ENCODE measurements around the gene FOXP1. TPM values are rescaled to one million over a fixed set of nuclear protein-coding genes. Genes with fewer than 3 reads are reported as not detected.

FOXP1 gene
- total and polyA plus RNA-seq, 4 donors, result 4.9 to 35.4 (median 32.0) TPM

DNA sequence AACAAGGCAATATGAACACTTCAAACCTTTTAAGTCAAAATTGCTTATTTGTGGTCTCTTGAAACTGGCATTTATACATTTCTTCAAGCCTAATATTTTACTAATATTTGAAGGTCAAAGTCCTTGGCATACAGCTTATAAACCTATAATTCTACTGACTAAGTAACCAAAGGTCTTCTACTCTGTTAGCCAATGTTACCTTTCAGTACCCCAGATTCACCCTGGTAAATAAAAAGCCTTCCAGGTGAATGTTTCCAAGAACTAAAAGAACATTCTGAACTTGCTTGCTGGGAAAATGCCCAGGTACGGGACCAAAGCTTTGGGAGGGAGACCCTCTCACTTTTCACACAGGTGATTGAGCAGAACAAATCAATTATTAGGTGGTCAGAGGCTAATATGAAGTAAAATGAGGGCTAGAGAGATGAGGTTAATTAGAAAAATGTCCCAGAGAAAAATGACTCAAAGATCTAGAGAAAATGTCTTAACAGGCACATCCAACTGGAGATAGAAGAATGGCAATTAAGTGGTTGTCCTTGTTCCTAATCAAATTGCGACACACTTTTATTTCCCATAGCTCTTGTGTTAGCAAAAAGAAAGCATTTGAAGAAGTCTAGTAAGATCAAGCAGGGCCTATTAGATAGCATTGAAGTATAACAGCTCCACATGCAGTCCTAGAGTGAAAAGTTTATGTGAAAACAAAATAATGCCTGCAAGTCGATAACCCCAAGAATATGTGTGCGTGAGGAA is 232.0 kb downstream of the FOXP1 start:
- Histone ChIP-seq H3K4me1 (ENCODE audit: control insufficient read depth in 4 of 4, insufficient read depth in 4 of 4, low read length in 3 of 4) (peaks cover 0 to 10% (median 5%) of the 10 kb centered on the region in 4 donors), H3K9me3 (ENCODE audit: control insufficient read depth in 4 of 4, low read length in 3 of 4) (no peaks in the 10 kb centered on the region), H3K4me3 (ENCODE audit: low read depth in 1 of 3, low read length in 3 of 3) (no peak overlapping the region), H3K9ac (ENCODE audit: low read depth in 1 of 2, low read length in 2 of 2) (no peak overlapping the region), H3K27me3 (ENCODE audit: control insufficient read depth in 4 of 4, insufficient read depth in 4 of 4, low read length in 3 of 4) (no peaks in the 10 kb centered on the region), H3K36me3 (ENCODE audit: control insufficient read depth in 4 of 4, insufficient read depth in 3 of 4, low read depth in 1 of 4, low read length in 3 of 4) (peaks cover 0 to 5% (median 1%) of the 10 kb centered on the region in 4 donors), H3K27ac (ENCODE audit: low read depth in 1 of 2, low read length in 2 of 2) (no peak overlapping the region)
- no peak for DNase-seq (ENCODE audit: low spot score)
- TF ChIP-seq CTCF (IDR thresholded peaks at IDR 0.05; ENCODE audit: low read depth, low read length, missing input control) (no peak), TAF1 (conservative IDR thresholded peaks at IDR 0.05) (no peak), HNF4A (conservative IDR thresholded peaks at IDR 0.05) (peak; percentile 11 to 20)
- WGBS, result 79% methylated on average over 4 of the region's 4 CpGs

DNA sequence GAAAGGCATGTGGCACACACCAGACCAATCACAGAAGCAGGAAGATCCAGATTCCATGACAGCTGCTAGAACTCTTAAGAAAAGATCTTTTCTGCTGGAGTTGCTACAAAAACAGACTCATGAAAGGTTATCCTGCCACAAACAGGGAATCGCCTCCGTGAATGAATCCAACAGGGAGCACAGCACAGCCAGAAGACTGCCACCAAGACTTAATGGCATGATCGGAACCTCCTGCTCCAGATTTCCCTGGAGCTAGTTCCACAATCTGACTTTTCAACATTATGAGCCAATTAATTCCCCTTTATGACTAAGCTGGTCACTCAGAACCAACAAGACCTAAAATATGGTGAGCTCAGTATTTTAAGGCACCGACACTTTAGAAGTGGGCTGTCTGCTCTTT is 232.5 kb downstream of the FOXP1 start:
- no peak for TF ChIP-seq JUND (IDR thresholded peaks at IDR 0.05)
- no peak for TF ChIP-seq SP1 (IDR thresholded peaks at IDR 0.05)
- TF ChIP-seq YY1 (IDR thresholded peaks at IDR 0.05), result no peak
- no peak for TF ChIP-seq RXRA (IDR thresholded peaks at IDR 0.05)
- no peak for TF ChIP-seq REST (IDR thresholded peaks at IDR 0.05)
- TF ChIP-seq HNF4G (IDR thresholded peaks at IDR 0.05), result no peak
- TF ChIP-seq, protein P1, sequence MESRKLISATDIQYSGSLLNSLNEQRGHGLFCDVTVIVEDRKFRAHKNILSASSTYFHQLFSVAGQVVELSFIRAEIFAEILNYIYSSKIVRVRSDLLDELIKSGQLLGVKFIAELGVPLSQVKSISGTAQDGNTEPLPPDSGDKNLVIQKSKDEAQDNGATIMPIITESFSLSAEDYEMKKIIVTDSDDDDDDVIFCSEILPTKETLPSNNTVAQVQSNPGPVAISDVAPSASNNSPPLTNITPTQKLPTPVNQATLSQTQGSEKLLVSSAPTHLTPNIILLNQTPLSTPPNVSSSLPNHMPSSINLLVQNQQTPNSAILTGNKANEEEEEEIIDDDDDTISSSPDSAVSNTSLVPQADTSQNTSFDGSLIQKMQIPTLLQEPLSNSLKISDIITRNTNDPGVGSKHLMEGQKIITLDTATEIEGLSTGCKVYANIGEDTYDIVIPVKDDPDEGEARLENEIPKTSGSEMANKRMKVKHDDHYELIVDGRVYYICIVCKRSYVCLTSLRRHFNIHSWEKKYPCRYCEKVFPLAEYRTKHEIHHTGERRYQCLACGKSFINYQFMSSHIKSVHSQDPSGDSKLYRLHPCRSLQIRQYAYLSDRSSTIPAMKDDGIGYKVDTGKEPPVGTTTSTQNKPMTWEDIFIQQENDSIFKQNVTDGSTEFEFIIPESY (IDR thresholded peaks at IDR 0.05), result no peak
- TF ChIP-seq, protein P2, sequence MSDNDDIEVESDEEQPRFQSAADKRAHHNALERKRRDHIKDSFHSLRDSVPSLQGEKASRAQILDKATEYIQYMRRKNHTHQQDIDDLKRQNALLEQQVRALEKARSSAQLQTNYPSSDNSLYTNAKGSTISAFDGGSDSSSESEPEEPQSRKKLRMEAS (IDR thresholded peaks at IDR 0.05), result no peak
- TF ChIP-seq FOXA2 (IDR thresholded peaks at IDR 0.05), result no peak
- TF ChIP-seq ATF3 (IDR thresholded peaks at IDR 0.05), result no peak
- no peak for TF ChIP-seq RAD21 (IDR thresholded peaks at IDR 0.05)
- TF ChIP-seq FOXA1 (IDR thresholded peaks at IDR 0.05), result no peak
- TF ChIP-seq EGR1 (IDR thresholded peaks at IDR 0.05; ENCODE audit: low read depth in 2 of 2), result no peak
- TF ChIP-seq NR2F2 (IDR thresholded peaks at IDR 0.05), result no peak
- TF ChIP-seq TAF1 (conservative IDR thresholded peaks at IDR 0.05), result no peak
- no peak for TF ChIP-seq CTCF (IDR thresholded peaks at IDR 0.05; ENCODE audit: low read depth, low read length, missing input control)
- TF ChIP-seq GABPA (IDR thresholded peaks at IDR 0.05 in 1 of 2, conservative IDR thresholded peaks at IDR 0.05 in 1 of 2), result no peak
- no peak for TF ChIP-seq HNF4A (conservative IDR thresholded peaks at IDR 0.05)
- Histone ChIP-seq H3K9me3 (ENCODE audit: control insufficient read depth in 4 of 4, low read length in 3 of 4) (no peaks in the 10 kb centered on the region), H3K9ac (ENCODE audit: low read depth in 1 of 2, low read length in 2 of 2) (no peak overlapping the region), H3K36me3 (ENCODE audit: control insufficient read depth in 4 of 4, insufficient read depth in 3 of 4, low read depth in 1 of 4, low read length in 3 of 4) (peaks cover 0 to 5% (median 1%) of the 10 kb centered on the region in 4 donors), H3K4me1 (ENCODE audit: control insufficient read depth in 4 of 4, insufficient read depth in 4 of 4, low read length in 3 of 4) (peaks cover 0 to 10% (median 5%) of the 10 kb centered on the region in 4 donors), H3K4me3 (ENCODE audit: low read depth in 1 of 3, low read length in 3 of 3) (no peak overlapping the region), H3K27me3 (ENCODE audit: control insufficient read depth in 4 of 4, insufficient read depth in 4 of 4, low read length in 3 of 4) (no peaks in the 10 kb centered on the region), H3K27ac (ENCODE audit: low read depth in 1 of 2, low read length in 2 of 2) (no peak overlapping the region)
- DNase-seq (ENCODE audit: low spot score), result no peak
- WGBS, result 95% methylated on average over 4 of the region's 4 CpGs
